HuH-7 (cell line): ENCODE results near the gene CHRM1.

Experiments
- DNase-seq: peaks from one replicate; pipeline ENCODE4 v3.0.0; 2011; ENCODE audit warnings: low spot score

CHRM1 gene

DNA sequence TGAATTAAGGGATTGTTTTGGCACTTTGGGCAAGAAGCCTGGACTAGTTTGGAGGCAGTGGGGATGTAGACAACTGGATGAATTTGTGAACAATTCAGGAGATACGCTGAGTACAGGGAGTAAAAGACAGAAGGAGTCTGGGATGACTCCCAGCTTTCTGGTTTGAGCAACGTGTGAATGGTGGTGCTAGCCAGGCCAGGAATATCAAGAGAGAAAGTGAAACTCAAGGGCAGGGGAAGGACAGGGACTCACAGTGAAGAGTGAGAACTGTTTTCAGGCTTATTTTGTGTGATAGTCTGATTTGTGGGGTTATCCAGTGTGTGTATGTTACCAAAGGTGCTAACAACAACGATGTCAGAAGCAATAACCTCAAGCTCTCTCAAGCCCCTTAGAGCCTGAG lies 15.9 kb downstream of the CHRM1 start:
- no peak for DNase-seq

- DNase-seq = no peak
Measured at GRCh38 chr11:62902932-62903331, 18.2 kb downstream of the CHRM1 start.

DNA sequence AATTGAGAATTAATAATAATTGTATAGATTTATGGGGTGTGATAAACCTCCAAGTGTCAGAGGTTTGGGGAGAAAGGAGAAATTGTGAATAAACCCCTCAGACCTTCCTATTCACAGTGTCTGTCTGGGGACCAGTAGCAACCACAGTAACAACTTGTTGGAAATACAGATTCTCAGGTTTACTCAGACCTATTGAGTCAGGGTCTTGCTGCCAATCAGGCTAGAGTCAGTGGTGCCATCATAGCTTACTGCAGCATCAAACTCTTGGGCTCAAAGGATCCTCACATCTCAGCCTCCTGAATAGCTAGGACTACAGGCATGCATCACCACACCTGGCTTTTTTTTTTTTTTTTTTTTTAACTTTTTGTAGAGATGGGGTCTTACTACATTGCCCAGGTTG lies 23.1 kb downstream of the CHRM1 start:
- no peak for DNase-seq

GRCh38 chr11:62897311-62897710 lies 23.9 kb downstream of the CHRM1 start:
- no peak for DNase-seq

GRCh38 chr11:62896049-62896448 lies 25.1 kb downstream of the CHRM1 start:
- DNase-seq = no peak

DNA sequence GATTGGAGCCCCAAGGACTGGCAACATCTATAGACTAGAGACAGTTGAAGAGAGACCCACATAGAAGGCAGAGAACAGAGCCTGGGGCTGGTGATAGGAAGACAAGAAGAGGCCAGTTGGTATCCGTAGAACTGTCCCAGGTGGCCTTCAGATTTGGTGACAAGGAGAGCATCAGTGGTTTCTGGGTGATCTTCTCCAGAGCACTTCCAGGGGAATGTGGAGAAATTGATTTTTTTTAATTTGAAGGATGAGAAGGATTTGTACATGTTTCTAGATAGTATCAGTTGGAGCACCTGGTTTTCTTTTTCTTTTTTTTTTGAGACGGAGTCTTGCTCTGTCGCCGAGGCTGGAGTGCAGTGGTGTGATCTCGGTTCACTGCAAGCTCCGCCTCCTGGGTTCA lies 25.7 kb downstream of the CHRM1 start:
- no peak for DNase-seq

GRCh38 chr11:62892077-62892922 lies 28.9 kb downstream of the CHRM1 start:
- no peak for DNase-seq

- DNase-seq = peak; percentile 79
Measured at GRCh38 chr11:62889484-62890437, 31.4 kb downstream of the CHRM1 start.

GRCh38 chr11:62889126-62889483 lies 32.1 kb downstream of the CHRM1 start:
- DNase-seq = no peak

DNA sequence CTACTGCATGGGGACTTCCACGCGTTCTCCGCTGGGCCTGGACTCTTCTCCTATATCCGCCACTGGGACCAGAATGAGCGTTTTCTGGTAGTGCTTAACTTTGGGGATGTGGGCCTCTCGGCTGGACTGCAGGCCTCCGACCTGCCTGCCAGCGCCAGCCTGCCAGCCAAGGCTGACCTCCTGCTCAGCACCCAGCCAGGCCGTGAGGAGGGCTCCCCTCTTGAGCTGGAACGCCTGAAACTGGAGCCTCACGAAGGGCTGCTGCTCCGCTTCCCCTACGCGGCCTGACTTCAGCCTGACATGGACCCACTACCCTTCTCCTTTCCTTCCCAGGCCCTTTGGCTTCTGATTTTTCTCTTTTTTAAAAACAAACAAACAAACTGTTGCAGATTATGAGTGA lies 32.8 kb downstream of the CHRM1 start:
- DNase-seq = no peak

GRCh38 chr11:62885137-62885750 lies 35.9 kb downstream of the CHRM1 start:
- DNase-seq = no peak

GRCh38 chr11:62883673-62884072 lies 37.5 kb downstream of the CHRM1 start:
- no peak for DNase-seq

DNA sequence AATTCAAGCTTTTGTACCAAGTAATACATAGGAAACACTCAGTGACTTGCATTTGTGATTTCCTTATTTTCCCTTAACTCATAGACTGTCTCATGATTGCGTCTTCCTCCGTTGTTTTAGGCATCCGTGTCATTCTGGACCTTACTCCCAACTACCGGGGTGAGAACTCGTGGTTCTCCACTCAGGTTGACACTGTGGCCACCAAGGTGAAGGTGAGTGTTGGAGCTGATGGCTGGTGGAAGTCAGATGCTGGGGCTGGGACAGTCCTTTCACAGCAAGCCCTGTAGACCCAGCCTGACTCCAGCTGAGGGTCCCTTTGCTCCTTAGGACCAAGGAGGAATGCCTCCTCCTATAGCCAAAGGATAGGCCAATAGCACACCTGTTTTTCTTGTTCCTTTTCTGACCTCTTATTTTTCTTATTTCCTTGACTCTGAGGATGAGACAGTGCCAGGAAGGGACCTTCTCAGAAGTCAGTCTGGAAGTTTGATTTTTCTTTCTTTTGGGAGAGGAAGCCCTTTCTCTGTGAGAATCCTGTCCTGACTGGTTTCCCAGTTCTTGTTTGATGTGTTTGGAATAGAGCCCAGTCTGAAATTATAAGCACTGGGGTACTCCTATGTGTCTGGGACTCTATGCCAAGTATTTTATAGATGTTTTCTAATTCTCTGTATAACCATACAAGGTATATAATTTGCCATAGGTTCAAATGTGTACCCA lies 38.2 kb downstream of the CHRM1 start:
- no peak for DNase-seq

DNA sequence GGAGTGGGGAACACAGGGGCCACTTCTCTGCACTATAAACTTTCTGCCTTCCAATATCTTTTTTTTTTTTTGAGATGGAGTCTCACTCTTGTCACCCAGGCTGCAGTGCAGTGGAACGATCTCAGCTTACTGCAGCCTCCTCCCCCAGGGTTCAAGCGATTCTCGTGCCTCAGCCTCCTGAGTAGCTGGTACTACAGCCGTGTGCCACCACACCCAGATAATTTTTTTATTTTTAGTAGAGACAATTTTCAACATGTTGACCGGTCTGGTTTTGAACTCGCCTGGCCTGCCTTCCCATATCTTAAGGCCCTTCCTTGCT lies 38.8 kb downstream of the CHRM1 start:
- DNase-seq = no peak

DNA sequence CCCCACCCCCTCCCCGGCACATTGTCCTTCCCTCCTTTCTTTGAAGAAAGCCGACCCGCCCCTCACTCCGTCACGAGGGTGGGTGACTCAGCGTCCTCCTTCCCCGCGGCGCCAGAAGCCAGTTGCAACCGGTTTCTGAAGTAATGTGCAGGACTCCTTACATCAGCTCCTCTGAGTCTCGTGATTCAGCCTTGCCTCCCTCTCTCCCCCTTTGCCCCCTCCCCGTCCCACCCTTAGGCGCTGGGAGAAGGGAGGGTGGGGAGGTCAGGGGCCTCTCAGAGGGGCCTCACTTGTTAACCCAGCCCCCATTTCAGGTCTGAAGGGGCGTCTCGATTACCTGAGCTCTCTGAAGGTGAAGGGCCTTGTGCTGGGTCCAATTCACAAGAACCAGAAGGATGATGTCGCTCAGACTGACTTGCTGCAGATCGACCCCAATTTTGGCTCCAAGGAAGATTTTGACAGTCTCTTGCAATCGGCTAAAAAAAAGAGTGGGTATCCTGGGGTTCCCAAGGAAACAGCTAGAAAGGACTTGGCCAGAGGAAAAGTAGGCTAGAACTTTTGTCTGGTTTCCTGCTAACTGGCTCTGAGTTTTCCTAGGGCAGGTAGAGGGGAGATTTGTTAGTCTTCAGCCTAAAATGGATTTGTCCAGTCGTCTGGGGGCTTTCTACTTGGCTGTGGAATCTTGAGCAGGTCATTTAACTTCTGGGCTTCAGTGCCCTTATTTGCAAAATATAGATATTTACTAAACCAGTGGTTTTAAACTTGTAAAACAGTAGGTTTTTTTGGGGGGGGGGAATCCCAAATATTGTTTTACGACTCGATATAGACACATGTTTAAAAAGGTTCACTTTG lies 39.4 kb downstream of the CHRM1 start:
- DNase-seq = no peak

DNA sequence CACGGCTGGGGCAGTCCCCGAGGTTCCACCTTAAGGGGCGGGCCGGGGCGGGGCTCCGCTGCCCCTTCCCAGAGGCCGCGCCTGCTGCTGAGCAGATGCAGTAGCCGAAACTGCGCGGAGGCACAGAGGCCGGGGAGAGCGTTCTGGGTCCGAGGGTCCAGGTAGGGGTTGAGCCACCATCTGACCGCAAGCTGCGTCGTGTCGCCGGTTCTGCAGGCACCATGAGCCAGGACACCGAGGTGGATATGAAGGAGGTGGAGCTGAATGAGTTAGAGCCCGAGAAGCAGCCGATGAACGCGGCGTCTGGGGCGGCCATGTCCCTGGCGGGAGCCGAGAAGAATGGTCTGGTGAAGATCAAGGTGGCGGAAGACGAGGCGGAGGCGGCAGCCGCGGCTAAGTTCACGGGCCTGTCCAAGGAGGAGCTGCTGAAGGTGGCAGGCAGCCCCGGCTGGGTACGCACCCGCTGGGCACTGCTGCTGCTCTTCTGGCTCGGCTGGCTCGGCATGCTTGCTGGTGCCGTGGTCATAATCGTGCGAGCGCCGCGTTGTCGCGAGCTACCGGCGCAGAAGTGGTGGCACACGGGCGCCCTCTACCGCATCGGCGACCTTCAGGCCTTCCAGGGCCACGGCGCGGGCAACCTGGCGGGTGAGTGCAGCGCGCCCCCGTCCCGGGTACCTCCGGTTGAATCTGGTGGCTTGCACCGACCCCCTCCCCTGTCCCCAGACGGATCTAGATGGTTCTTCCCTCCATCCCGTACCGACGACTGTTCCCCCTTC lies 40.2 kb downstream of the CHRM1 start, which contains the start of gene SLC3A2:
TSS of gene SLC3A2 (plus strand) at position 94 of the 776 bp plus-strand sequence. CDS start at position 222, 128 bp downstream.
- peak; percentile 75 for DNase-seq

- DNase-seq = no peak
Measured at GRCh38 chr11:62880231-62880802, 40.8 kb downstream of the CHRM1 start.

GRCh38 chr11:62879235-62879978 lies 41.8 kb downstream of the CHRM1 start:
- DNase-seq = no peak

GRCh38 chr11:62876712-62877111 lies 44.5 kb downstream of the CHRM1 start:
- DNase-seq = no peak
